ENCODE measurements around the gene DNAJC5. TPM values are rescaled to one million over a fixed set of nuclear protein-coding genes. Genes with fewer than 3 reads are reported as not detected.
"Not testable (repeated sequence)": the region's sequence is repeated elsewhere in the genome, so short reads cannot be mapped to it uniquely, and the experiment has no call there.

DNAJC5 gene
- total RNA-seq, 4 donors from 2014 or later: 41.3 to 137 (median 113) TPM

GRCh38 chr20:63970714-63971431, 75.9 kb downstream of the DNAJC5 start:
- no peaks in the 10 kb centered on the region for H3K9me3 ChIP-seq
- H3K27ac ChIP-seq: no peak overlapping the region
- H3K27me3 ChIP-seq: no peaks in the 10 kb centered on the region
- peaks cover 0 to 8% (median 0%) of the 10 kb centered on the region in 3 donors for H3K36me3 ChIP-seq
- H3K4me3 ChIP-seq: no peak overlapping the region
- TF ChIP-seq POLR2A (IDR thresholded peaks at IDR 0.05): no peak
- no peak for TF ChIP-seq CTCF (IDR thresholded peaks at IDR 0.05)
- peaks cover 0 to 24% (median 10%) of the 10 kb centered on the region in 4 donors for H3K4me1 ChIP-seq
- no peak for DNase-seq

- not testable (repeated sequence) for H3K9me3 ChIP-seq, H3K36me3 ChIP-seq, H3K27ac ChIP-seq, H3K4me3 ChIP-seq, H3K27me3 ChIP-seq, DNase-seq
- H3K4me1 ChIP-seq: peaks cover 0 to 24% (median 10%) of the 10 kb centered on the region in 4 donors
Observed at GRCh38 chr20:63971960-63972311, 77.0 kb downstream of the DNAJC5 start.

GRCh38 chr20:63972312-63973159, 77.6 kb downstream of the DNAJC5 start:
- Histone ChIP-seq H3K9me3 (no peaks in the 10 kb centered on the region), H3K36me3 (no peaks in the 10 kb centered on the region), H3K4me1 (peaks cover 0 to 24% (median 10%) of the 10 kb centered on the region in 4 donors), H3K27ac (no peak overlapping the region), H3K27me3 (no peaks in the 10 kb centered on the region), H3K4me3 (no peak overlapping the region)
- peak in 1 of 3 donors; percentile 46 for DNase-seq
- TF ChIP-seq CTCF (IDR thresholded peaks at IDR 0.05) (no peak), POLR2A (IDR thresholded peaks at IDR 0.05) (no peak)

GRCh38 chr20:63973160-63973479, 78.2 kb downstream of the DNAJC5 start:
- no peaks in the 10 kb centered on the region for H3K27me3 ChIP-seq
- H3K4me3 ChIP-seq: no peak overlapping the region
- no peak for DNase-seq
- no peaks in the 10 kb centered on the region for H3K9me3 ChIP-seq
- TF ChIP-seq CTCF (IDR thresholded peaks at IDR 0.05): no peak
- no peak for TF ChIP-seq POLR2A (IDR thresholded peaks at IDR 0.05)
- H3K27ac ChIP-seq: no peak overlapping the region
- peaks cover 0 to 24% (median 13%) of the 10 kb centered on the region in 4 donors for H3K4me1 ChIP-seq
- H3K36me3 ChIP-seq: no peaks in the 10 kb centered on the region

GRCh38 chr20:63973636-63974401, 78.9 kb downstream of the DNAJC5 start:
- peak overlapping the region in 2 of 4 donors; percentile 20 to 52 for H3K27ac ChIP-seq
- H3K36me3 ChIP-seq: no peaks in the 10 kb centered on the region
- H3K4me1 ChIP-seq: peaks cover 0 to 24% (median 13%) of the 10 kb centered on the region in 4 donors
- H3K4me3 ChIP-seq: peak overlapping the region in 2 of 4 donors; percentile 32 to 34
- H3K27me3 ChIP-seq: no peaks in the 10 kb centered on the region
- TF ChIP-seq POLR2A (IDR thresholded peaks at IDR 0.05) (no peak), CTCF (IDR thresholded peaks at IDR 0.05) (peak; percentile 92 to 100 (median 98))
- H3K9me3 ChIP-seq: no peaks in the 10 kb centered on the region
- DNase-seq: peak; percentile 72 to 92 (median 91)
